ENCODE results near the gene VCL.

- TF ChIP-seq CTCF (IDR thresholded peaks at IDR 0.05) (no peak), POLR2AphosphoS5 (IDR thresholded peaks at IDR 0.05; ENCODE audit: insufficient read depth in 1 of 2, low read depth in 1 of 2) (no peak), POLR2A (IDR thresholded peaks at IDR 0.05) (no peak)
Measured at GRCh38 chr10:74035303-74035702, 37.4 kb downstream of the VCL start.

Data from vagina (tissue), 2 donors.